Epithelial cell of proximal tubule (primary cell): ENCODE results near the gene COL26A1. TPM values are rescaled to one million over a fixed set of nuclear protein-coding genes. Genes with fewer than 3 reads are reported as not detected.
"Not testable (repeated sequence)": the region's sequence is repeated elsewhere in the genome, so short reads cannot be mapped to it uniquely, and the experiment has no call there.

Source experiments
- DNase-seq: peaks from one replicate; pipeline ENCODE4 v3.0.0-alpha.2; 2011; ENCODE audit warnings: low read depth
- H3K4me3 ChIP-seq: 2 replicates; pipeline ENCODE4 v1.5.1; 2011; ENCODE audit warnings: low read depth, mild to moderate bottlenecking, low read length
- CTCF ChIP-seq: conservative IDR thresholded peaks from 2 replicates; pipeline ENCODE4 v1.5.1; 2012; ENCODE audit warnings: low read depth, mild to moderate bottlenecking, low read length
- total RNA-seq: library from RNA; depleted of rRNA; stranded (reverse); fragments of >200 nt; gene quantifications from 2 replicates; pipeline ENCODE4 v1.2.3, GENCODE V29; 2015

Gene COL26A1
- total RNA-seq, 1 donor from 2014 or later, result not detected

GRCh38 chr7:101465576-101466196, 103.0 kb downstream of the COL26A1 start:
- no peak for DNase-seq
- no peak overlapping the region for H3K4me3 ChIP-seq
- TF ChIP-seq CTCF, result no peak

GRCh38 chr7:101466871-101467270, 104.2 kb downstream of the COL26A1 start:
- no peak for TF ChIP-seq CTCF
- no peak for DNase-seq
- H3K4me3 ChIP-seq, result no peak overlapping the region

GRCh38 chr7:101468546-101469275, 106.0 kb downstream of the COL26A1 start:
- DNase-seq, result no peak
- no peak for TF ChIP-seq CTCF
- H3K4me3 ChIP-seq, result no peak overlapping the region

GRCh38 chr7:101470668-101471487, 108.2 kb downstream of the COL26A1 start:
- H3K4me3 ChIP-seq, result no peak overlapping the region
- no peak for DNase-seq
- TF ChIP-seq CTCF, result no peak

- no peak overlapping the region for H3K4me3 ChIP-seq
- no peak for TF ChIP-seq CTCF
- no peak for DNase-seq
Measured at GRCh38 chr7:101474178-101474577, 111.5 kb downstream of the COL26A1 start.

- not testable (repeated sequence) for H3K4me3 ChIP-seq, DNase-seq
Measured at GRCh38 chr7:101475691-101476090, 113.0 kb downstream of the COL26A1 start.

- no peak overlapping the region for H3K4me3 ChIP-seq
- TF ChIP-seq CTCF, result no peak
- DNase-seq, result no peak
Measured at GRCh38 chr7:101479217-101479616, 116.5 kb downstream of the COL26A1 start.

- DNase-seq, H3K4me3 ChIP-seq: not testable (repeated sequence)
Measured at GRCh38 chr7:101486056-101486432, 123.4 kb downstream of the COL26A1 start.
